Kidney tubule cell (primary cell): ENCODE results near the gene TMEM147.

Source experiments
- DNase-seq: peaks from one replicate; pipeline ENCODE4 v3.0.0-alpha.2; 2018; ENCODE audit warnings: low spot score

The TMEM147 gene

GRCh38 chr19:35546532-35546931 lies 1.1 kb downstream of the TMEM147 start:
- no peak for DNase-seq

GRCh38 chr19:35549174-35549788 lies 3.9 kb downstream of the TMEM147 start:
- peak; percentile 80 for DNase-seq

GRCh38 chr19:35549879-35550523 lies 4.6 kb downstream of the TMEM147 start:
- DNase-seq = no peak

GRCh38 chr19:35551091-35551810 lies 5.8 kb downstream of the TMEM147 start:
- no peak for DNase-seq

- no peak for DNase-seq
Observed at GRCh38 chr19:35552534-35553384, 7.3 kb downstream of the TMEM147 start.

- DNase-seq = no peak
Observed at GRCh38 chr19:35553385-35554000, 8.1 kb downstream of the TMEM147 start.

GRCh38 chr19:35554076-35554475 lies 8.7 kb downstream of the TMEM147 start:
- no peak for DNase-seq

GRCh38 chr19:35555301-35556005 lies 10.0 kb downstream of the TMEM147 start:
- DNase-seq = peak; percentile 64

GRCh38 chr19:35556025-35556590 lies 10.7 kb downstream of the TMEM147 start:
- DNase-seq = no peak

- DNase-seq = no peak
Observed at GRCh38 chr19:35556846-35557538, 11.6 kb downstream of the TMEM147 start.

- DNase-seq = peak; percentile 25
Observed at GRCh38 chr19:35557539-35558399, 12.3 kb downstream of the TMEM147 start.

- DNase-seq = no peak
Observed at GRCh38 chr19:35558400-35559280, 13.2 kb downstream of the TMEM147 start.

GRCh38 chr19:35559281-35559659 lies 13.8 kb downstream of the TMEM147 start:
- no peak for DNase-seq

GRCh38 chr19:35559781-35560180 lies 14.4 kb downstream of the TMEM147 start:
- DNase-seq = no peak

GRCh38 chr19:35560271-35560670 lies 14.8 kb downstream of the TMEM147 start:
- DNase-seq = no peak

GRCh38 chr19:35560677-35561076 lies 15.3 kb downstream of the TMEM147 start:
- DNase-seq = no peak

- no peak for DNase-seq
Observed at GRCh38 chr19:35561436-35561835, 16.0 kb downstream of the TMEM147 start.

- no peak for DNase-seq
Observed at GRCh38 chr19:35562336-35562735, 16.9 kb downstream of the TMEM147 start.
